ENCODE data around the gene CFAP221.

The CFAP221 gene

DNA sequence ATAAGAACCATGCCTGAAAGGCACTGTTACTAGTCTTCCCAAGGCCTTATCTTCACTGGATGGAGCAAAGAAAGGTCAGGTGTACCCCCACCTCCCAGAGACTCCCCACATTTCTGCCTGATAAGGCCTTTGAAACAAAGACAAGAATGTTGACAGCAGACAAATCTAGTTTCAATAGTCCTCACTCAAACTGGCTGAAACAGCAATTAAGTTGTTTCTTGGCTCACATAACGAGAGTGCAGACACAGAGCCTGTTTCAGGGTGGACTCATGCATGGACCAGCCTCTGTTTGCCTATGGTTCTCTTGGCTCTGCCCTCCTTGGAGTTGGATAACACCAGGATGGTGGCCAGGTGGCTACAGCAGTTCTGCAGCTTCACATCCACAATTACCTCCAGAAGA lies 7.5 kb upstream of the CFAP221 start:
- no peak for DNase-seq (ENCODE audit: low read depth)

DNA sequence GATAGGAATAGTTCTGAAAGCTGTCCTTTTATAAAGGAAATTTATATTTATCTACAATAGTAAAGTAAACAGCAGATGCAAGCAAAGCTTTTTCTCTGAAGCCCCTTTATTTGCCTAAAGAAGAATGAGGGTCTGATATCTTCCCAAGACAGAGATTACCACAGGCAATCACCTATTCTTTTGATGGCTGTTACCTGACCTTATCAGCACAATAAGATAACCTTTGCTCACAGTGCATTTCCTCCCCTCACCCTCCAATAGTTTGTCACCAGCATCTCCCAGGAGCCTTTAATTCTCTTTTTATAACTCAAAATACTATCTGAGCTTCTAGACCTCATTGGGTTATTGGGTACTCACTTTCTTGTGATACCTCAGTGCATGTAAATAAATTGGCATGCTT lies 6.5 kb upstream of the CFAP221 start:
- DNase-seq (ENCODE audit: low read depth): no peak

DNA sequence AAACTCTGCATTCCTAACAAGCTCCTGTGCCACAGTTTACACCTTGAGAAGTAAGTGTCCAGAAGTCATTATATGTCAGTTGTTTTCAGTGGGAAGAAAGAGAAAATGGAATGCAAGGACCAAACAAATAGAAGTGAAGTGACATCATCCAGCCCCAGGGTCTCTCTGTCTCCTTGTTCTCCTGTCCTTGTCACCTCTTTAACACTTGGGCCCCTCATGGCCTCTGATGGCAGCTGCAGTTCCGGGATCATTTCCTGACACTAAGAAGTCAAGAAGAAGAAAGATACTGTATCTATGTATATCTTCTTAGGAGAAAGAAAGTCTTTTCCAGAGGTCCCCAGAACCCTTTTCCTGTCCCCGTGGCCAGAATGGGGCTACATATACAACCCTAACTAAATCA lies 2.8 kb upstream of the CFAP221 start:
- no peak for DNase-seq (ENCODE audit: low read depth)

DNA sequence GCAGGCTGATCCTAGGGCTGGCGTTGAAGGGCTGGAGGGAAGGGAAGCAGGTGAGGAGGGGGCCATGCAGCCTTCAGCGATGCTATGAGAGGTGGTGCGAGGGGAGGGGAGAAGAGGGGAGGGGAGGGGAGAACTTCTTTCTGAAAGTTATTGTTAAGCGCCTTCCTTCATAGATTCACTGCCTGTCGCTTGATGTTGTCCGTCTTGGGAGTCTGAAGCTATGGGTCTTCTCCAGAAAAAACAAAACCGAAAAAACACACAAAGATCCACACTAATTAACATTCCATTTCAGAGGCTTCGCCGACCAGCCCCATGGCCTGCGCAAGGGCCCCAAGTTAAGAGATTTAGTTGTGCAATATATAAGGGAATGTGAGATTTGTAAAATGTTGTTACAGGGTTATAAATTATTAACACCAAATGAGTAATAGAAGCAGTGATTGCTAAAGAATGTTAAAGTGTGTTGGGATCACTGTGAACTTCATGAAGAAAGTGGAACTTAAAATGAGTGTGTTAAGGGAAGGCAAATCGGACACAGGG lies 758 bp downstream of the CFAP221 start:
- DNase-seq (ENCODE audit: low read depth): no peak

DNA sequence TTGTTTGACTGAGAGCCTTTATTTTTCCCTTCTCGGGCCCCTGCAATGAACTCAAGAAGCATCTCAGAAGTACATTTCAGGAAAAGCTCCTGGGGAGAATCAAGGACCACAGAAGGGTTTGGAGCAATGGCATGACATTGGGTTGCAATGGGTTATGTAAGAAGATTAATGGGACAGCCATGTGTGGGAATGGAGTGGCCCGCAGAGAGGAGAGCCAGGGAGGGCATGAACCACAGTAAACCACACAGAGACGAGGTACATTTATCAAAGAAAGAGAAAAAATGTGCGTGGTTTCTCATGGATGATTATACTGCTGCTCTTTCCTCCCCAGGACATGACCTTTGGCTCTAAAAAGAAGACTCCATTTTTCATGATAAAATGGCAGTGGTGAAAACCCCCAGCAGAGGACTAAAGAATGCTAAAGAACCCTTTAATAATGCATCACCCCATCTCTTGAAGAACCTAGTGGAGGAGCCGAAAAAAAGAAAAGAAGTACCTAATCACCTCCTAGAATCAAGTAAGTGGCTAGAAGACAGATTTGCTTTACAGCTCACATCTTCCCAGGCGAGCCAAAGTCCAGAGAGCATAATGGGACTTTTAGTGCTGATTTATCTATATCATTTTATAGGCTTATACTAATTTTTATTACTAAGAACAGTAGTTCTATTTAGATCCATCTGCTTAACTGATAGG lies 1.7 kb downstream of the CFAP221 start:
- no peak for DNase-seq (ENCODE audit: low read depth)

DNA sequence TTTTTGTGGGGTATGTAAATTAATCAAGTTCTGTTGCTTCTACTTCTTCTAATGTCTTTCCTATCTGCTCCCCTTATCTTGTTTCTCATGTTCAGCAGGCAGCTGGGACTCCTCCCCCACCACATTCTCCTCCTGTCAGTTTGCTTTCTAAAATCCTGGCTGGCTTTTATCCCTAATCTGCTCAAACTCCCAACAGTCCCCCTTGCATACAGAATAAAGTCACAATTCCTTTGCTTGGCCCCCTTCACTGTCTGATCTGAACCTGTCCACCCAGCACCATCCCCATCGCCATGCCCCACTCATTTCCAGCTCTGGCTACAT lies 2.2 kb downstream of the CFAP221 start:
- DNase-seq (ENCODE audit: low read depth): no peak

DNA sequence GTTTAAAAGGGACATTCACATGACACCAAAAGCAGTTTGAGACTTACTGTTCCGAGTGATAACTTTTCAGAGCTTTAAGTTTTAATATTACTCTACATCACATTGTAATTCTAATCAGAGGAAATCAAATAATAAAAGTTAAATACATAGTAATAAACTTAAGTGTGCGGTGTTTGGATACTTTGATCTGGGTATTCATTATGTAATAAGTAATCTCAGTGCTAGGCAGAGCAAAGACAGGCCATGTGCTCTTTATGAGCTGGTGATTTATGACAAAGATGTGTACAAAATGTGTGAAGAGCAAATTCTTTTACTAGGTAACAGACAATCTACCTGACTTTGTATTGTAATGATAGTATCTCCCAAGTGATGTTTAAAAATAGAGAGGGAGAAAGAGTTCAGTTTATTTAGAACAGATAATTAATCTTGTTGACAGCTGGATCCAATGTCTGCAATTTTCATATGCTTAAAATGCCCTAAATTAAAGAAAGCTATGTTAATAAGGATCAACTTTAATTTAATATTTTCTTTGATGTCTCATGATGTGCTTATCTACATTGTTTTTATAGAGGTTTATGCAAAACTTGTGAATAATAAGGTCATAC lies 4.4 kb downstream of the CFAP221 start:
- no peak for DNase-seq (ENCODE audit: low read depth)

DNA sequence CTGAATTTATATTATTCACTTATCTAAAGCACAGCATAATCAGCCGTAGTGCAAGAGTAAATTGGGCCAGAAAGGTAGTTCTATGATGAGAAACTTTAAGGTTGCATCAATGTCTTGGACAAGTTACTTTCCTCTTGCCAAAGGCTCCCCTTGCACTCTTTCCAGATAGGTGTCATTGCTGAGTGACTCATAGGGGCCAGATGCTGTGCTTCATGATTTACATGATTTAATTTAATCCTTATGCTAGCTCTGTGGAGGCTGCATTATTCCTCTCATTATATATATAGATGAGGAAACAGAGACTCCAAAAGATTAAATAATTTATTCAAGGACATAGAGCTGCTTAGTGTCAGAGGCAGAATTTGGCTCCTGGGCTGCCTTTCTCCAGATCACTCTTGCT lies 5.0 kb downstream of the CFAP221 start:
- DNase-seq (ENCODE audit: low read depth): no peak

DNA sequence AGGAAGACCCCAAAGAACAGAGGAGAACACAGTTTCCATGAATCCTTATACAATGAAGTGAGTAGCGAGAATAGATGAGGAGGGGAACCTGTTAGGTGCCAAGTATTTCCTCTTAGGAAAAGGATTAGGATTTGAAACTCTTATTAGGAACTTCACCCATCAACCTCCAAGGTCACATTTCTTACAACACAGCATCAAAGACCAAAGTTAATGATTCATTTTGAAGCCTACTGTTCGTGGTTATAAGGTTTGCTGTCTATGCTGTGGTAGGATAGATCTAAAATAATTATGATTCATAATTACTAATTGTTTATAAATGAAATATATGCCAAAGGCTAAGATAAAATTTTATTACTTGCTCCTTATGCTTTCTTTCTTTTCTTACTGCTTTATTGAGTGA lies 6.1 kb downstream of the CFAP221 start:
- DNase-seq (ENCODE audit: low read depth): no peak

DNA sequence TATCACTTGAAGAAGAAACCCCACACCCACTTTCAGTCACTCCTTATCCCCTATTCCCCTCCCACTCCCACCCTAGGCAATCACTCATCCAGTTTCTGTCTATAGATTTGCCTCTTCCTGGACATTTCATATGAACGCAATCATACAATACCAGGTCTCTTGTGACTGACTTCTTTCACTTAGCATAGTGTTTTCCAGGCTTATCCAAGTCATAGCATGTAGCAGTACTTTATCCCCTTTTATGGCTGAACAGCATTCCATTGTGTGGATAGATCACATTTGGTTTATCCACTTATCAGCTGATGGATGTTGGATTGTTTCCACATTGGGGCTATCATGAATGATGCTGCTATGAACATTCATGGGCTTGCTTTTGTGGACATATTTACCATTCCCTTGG lies 6.6 kb downstream of the CFAP221 start:
- no peak for DNase-seq (ENCODE audit: low read depth)

DNA sequence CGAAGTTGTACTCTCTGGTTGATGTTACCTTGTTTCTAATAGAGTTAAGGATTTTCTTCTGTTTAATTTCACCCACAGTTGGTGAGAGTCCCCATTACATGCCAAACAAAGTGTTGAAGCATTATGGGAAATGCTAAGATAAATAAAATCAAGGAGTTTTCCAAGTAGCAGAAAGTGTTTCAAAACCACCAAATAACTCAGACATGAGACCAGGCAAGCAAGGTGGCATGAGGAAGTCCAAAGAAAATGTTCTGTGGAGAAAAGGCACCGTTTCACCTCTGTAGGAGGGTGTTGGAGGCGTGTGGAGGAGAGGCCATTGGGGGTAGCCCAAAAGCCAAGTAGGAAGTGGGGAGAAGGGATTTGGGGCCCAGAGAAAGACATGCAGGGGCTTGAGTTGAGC lies 8.7 kb downstream of the CFAP221 start:
- DNase-seq (ENCODE audit: low read depth): no peak

DNA sequence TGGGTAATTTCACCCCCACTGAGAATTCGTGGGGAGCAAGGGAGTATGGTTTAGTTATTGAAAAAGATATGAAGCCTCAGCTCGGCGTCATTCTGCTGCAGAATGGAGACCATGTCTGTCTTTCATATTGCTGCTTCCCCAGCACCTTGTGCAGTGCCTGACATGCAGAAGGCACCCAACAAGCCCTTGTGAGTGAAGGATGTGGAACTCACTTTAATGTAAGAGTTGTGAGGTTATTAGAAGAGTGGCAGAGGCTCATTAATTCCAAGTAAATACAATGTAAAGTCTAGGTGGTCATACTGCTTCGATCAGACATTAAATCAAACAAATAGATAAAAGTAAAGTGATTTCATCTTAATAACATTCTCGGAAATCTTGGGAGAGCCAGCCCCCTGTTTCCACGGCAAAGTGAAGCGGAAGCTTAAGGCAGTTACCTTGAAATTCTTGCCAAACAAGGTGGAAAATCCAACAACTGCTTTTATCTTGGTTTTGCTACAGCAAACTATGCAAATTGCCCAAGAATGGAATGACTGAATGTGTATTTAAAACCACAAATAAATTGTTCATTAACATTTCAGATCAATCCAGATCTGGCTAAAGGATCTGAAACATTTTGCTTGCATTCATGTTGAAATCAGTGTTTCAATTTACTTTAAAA lies 9.6 kb downstream of the CFAP221 start:
- DNase-seq (ENCODE audit: low read depth): no peak

DNA sequence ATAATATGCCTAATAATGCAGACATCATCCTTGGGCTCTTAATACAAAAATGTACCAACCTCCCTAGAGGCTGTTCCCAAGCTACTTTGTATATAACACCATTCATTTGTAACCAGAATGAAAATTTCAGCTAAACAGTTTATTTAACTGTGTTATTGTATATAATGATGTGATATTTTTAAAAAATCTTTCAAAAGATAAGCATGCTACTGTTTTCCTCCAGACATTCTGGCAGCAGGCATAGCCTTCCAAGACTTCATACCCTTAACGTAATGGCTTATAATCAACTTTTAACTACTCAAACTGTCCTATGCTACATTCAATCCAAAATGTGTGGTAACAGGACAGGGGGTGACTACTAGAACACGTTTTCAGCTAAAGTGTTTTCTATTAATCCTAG lies 21.2 kb downstream of the CFAP221 start:
- DNase-seq (ENCODE audit: low read depth): no peak

DNA sequence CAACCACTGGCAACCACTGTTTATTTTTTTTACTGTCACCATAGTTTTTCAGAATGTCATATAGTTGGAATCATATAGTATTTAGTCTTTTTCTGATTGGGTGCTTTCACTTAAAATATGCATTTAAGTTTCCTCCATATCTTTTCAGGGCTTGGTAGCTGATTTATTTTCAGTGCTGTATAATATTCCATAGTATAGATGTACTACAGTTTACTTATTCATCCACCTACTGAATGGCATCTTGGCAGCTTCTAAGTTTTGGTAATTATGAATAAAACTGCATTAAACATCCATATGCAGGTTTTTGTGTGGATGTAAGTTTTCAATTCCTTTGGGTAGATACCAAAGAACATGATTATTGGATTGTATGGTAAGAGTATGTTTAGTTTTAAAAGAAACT lies 23.0 kb downstream of the CFAP221 start:
- DNase-seq (ENCODE audit: low read depth): no peak

DNA sequence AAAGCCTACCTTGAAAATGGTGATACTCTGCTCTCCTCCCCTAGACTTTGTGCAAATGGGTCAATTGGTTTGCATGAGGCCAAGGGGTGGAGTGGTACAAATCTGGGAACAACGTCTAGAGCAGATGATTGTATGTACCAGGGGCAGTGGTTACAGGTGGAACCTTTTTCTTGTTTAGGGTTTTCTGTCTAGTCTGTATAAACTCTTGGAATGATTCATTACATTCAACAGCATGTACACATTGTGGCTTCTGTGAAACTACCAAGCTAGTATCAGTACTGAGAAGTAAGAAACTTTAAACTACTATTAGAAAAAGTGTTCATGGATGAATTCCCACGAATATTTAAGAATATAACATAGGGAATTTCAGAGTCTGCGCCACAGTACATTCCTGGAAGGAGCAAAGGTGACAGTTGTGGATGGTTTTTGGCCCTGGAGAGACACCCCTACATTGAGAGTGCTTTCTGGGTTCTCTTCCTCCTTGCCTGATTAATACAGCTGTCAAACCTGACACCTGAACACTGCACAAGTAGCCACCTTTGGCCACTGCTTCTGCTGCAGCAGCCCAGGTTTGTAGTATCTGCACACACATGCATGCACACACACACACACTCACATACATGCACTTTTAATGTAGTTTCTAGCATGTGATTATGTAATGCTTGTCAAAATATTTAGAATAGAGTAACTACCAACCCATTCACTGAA lies 30.0 kb downstream of the CFAP221 start:
- no peak for DNase-seq (ENCODE audit: low read depth)

DNA sequence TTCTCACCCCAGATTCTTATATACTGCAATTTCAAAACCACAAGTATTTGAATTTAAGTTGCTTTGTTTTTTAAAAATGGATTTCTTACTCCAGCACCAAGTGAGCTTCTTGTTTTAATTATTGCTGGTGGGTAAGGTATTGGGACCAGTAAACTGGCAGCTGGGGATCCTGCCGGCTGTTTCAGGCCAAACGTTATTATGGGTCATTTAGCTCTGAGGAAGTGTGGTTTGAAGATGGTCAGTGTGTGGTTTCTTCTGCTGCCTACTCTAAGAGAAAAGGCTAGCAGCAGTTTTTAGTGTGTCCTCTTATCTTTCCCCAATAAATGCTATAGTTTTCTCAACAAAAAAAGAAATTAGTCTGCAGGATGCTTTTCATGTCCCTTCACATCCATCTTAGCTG lies 30.6 kb downstream of the CFAP221 start:
- DNase-seq (ENCODE audit: low read depth): no peak

DNA sequence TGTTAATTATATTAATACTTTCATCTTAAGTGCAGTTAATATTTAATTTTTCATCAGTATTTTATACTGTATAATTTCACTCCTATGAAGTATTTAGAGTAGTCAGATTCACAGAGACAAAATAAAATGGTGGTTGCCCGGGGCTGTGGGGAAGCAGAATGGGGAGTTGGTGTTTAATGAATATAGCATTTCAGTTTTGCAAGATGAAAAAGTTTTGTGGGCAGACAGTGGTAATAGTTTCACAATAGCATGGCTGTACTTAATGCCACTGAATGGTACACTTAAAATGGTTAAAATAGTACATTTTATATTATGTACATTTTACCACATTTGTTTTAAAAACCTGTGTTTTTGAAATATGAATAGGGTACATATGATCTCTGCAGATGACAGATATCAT lies 31.2 kb downstream of the CFAP221 start:
- DNase-seq (ENCODE audit: low read depth): no peak

DNA sequence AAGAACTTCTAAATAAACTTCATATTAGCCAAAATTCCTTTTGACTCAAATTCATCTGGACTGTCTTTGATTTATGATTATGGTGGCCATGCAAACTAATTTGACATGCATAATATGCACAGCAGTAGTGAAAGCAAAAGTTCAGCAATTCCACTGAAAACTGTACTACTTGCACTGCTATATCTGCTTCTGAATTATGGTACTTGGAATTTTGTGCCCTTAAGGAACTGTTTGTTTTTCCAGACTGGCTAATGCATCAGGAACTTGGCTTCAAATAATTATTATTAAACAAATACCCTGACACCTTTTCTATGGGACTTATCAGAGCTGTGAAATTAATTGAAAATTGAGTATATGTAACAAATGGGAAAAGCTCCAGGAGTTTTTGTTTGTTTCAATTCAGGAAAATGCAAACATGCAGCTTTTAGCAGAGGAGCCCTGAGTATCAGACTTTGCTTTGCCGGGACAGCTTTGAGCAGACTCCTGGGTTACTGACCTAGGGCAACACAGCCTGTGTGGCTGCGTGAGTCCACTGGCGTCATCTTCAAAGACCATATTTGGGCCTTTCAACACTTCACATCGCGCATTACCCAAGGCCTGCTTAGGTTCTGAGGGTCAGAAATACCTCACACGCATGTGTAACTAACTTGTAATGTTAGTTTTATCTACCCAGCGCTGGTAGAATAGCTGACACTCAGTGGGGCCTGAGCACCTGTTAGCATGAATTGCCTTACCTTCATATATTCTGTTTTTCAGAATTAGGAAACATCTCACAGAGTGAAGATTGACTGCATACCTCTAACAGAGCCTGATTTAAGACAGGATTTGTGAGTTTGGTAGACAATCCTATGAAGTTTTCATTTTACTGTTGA lies 35.4 kb downstream of the CFAP221 start:
- no peak for DNase-seq (ENCODE audit: low read depth)

DNA sequence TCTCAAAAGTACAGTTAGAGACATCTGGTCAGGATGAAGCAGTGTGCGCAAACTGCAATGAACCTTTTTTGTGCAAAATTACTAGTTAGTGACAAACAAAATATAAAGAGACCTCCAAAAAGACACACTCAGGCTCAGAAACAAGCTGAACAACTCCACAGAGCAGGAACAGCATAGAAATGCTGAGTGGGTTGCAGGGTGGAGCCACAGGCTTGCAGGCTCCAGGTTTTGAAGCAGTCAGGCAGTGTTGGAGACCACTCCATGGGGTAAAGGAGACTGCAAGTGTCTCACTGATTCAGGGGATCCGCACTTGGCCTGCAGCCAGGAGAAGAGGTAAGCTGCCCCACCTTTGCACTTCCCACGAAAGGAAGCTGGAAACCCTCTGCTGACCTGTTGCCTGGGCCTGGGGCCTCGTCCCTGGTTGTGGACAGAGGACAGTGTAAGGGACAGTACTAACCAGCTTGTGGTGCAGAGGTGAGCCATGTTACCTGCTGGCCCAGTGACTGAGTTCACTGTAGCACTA lies 36.4 kb downstream of the CFAP221 start:
- no peak for DNase-seq (ENCODE audit: low read depth)

DNA sequence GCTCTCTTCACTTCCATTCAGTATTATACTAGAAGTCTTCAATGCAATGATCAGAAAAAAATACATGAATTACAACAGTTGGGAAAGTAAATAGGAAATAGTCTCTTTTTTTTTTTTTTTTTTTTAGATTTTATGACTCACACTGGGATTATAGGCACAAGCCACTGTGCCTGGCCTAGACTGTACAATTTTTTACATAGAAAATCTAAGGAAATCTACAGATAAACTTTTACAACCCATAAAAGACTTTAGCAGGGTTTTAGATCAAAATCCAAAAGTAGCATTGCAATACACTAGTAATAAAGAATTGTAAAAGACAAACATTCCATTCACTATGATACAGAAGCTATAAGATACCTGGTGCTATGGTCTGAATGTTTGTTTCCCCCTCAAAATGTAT lies 39.0 kb downstream of the CFAP221 start:
- DNase-seq (ENCODE audit: low read depth): no peak

DNA sequence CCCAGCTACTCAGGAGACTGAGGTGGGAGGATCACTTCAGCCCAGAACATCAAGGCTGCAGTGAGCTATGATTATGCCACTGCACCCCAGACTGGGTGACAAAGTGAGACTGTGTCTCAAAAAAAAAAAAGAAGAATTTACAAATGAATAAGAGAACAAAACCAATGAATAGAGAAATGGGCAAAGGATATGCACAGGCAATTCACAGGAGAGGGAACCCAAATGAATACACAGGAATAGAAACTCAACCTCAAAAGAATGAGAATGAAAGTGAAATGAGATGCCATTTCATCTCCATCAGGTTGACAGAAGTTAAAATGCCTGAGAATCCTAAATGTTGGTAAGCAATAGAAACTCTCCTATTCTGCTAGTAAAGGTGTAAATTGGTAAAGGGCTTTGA lies 40.2 kb downstream of the CFAP221 start:
- DNase-seq (ENCODE audit: low read depth): no peak

DNA sequence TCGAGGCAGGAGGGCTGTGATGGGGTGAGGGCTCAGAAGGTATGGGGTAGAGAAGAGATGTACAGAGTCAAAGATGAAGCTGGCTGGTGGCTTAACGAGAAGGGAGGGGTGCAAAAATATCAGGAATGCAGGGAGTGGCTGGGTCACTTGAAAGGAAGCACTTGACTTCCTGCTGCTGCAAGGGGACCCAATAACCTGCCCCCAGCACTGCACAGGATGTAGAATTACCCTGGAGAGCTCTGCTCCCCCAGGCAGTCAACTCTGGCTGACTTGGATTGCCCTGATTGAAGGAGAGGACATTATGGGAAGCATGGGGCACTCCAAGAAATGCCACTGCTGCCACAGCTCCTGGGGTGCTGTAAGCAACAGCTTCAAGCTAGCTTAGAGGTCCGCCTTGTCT lies 41.8 kb downstream of the CFAP221 start:
- DNase-seq (ENCODE audit: low read depth): no peak
